ENCODE measurements around the gene OR2H2. TPM values are rescaled to one million over a fixed set of nuclear protein-coding genes. Genes with fewer than 3 reads are reported as not detected.

Gene OR2H2
- total RNA-seq, 3 donors from 2014 or later, result not detected

- Histone ChIP-seq H3K27me3 (no peaks in the 10 kb centered on the region), H3K27ac (peak overlapping the region in 1 of 2 donors; percentile 25), H3K4me1 (peaks cover 6 to 11% of the 10 kb centered on the region in 2 donors), H3K9me3 (no peaks in the 10 kb centered on the region), H3K4me3 (peak overlapping the region in 2 of 3 donors; percentile 86 to 94), H3K36me3 (no peaks in the 10 kb centered on the region)
- intact Hi-C loops (cut with DNase I; ENCODE audit: low total_unique reads), result no loop called here
- peak in 1 of 2 donors; percentile 18 for DNase-seq (ENCODE audit: low spot score in 2 of 2)
- no peak for TF ChIP-seq POLR2AphosphoS5 (IDR thresholded peaks at IDR 0.05)
- TF ChIP-seq POLR2A (IDR thresholded peaks at IDR 0.05), result no peak
- no peak for TF ChIP-seq CTCF (IDR thresholded peaks at IDR 0.05)
These were observed 46.4 kb downstream of the OR2H2 start for GRCh38 chr6:29631209-29631810.

GRCh38 chr6:29631860-29632731, 47.2 kb downstream of the OR2H2 start:
- Histone ChIP-seq H3K4me1 (peaks cover 6 to 11% of the 10 kb centered on the region in 2 donors), H3K9me3 (no peaks in the 10 kb centered on the region), H3K27me3 (no peaks in the 10 kb centered on the region), H3K27ac (peak overlapping the region; percentile 85 to 94), H3K4me3 (peak overlapping the region; percentile 65 to 94 (median 86)), H3K36me3 (no peaks in the 10 kb centered on the region)
- peak in 1 of 2 donors; percentile 54 for DNase-seq (ENCODE audit: low spot score in 2 of 2)
- intact Hi-C loops (cut with DNase I; ENCODE audit: low total_unique reads), result no loop called here
- no peak for TF ChIP-seq POLR2AphosphoS5 (IDR thresholded peaks at IDR 0.05)
- TF ChIP-seq POLR2A (IDR thresholded peaks at IDR 0.05), result no peak
- TF ChIP-seq CTCF (IDR thresholded peaks at IDR 0.05), result no peak

- Histone ChIP-seq H3K36me3 (no peaks in the 10 kb centered on the region), H3K4me1 (peaks cover 6 to 11% of the 10 kb centered on the region in 2 donors), H3K9me3 (no peaks in the 10 kb centered on the region), H3K27ac (peak within 1 kb of the TSS; percentile 85 to 94), H3K27me3 (no peaks in the 10 kb centered on the region), H3K4me3 (peak within 1 kb of the TSS; percentile 65 to 94 (median 86))
- intact Hi-C loops (cut with DNase I; ENCODE audit: low total_unique reads), result no loop called here
- DNase-seq (ENCODE audit: low spot score in 2 of 2), result peak; percentile 87 to 89
- TF ChIP-seq POLR2A (IDR thresholded peaks at IDR 0.05) (peak; percentile 13), POLR2AphosphoS5 (IDR thresholded peaks at IDR 0.05) (peak in 2 of 3 donors; percentile 42 to 70), CTCF (IDR thresholded peaks at IDR 0.05) (no peak)
These were observed 48.0 kb downstream of the OR2H2 start, which contains the start of gene GABBR1 for GRCh38 chr6:29632789-29633533. Gene GABBR1 (minus strand): TSS chr6:29633183. CDS start chr6:29632385, 798 bp downstream.

GRCh38 chr6:29633534-29633905, 48.6 kb downstream of the OR2H2 start:
- Histone ChIP-seq H3K27me3 (no peaks in the 10 kb centered on the region), H3K4me1 (peaks cover 6 to 11% of the 10 kb centered on the region in 2 donors), H3K36me3 (no peaks in the 10 kb centered on the region), H3K9me3 (no peaks in the 10 kb centered on the region), H3K27ac (peak overlapping the region; percentile 85 to 94), H3K4me3 (peak overlapping the region; percentile 65 to 94 (median 86))
- intact Hi-C loops (cut with DNase I; ENCODE audit: low total_unique reads), result no loop called here
- TF ChIP-seq POLR2AphosphoS5 (IDR thresholded peaks at IDR 0.05), result no peak
- no peak for TF ChIP-seq POLR2A (IDR thresholded peaks at IDR 0.05)
- TF ChIP-seq CTCF (IDR thresholded peaks at IDR 0.05), result no peak
- DNase-seq (ENCODE audit: low spot score in 2 of 2), result no peak
